Nephron (organoid): ENCODE results near the gene FAM83C.

Experiments
- H3K27ac Mint-ChIP-seq, 3 experiments: 2 replicates each; pipeline ENCODE4 v1.8.0; 2020; ENCODE audit warnings: mixed read lengths in 3 of 3, mild to moderate bottlenecking in 2 of 3, moderate library complexity in 1 of 3
- H3K27me3 Mint-ChIP-seq: 2 replicates; pipeline ENCODE4 v1.8.0; 2021; ENCODE audit warnings: low read depth, mild to moderate bottlenecking, moderate library complexity, mixed read lengths
- H3K36me3 Mint-ChIP-seq: 2 replicates; pipeline ENCODE4 v1.8.0; 2020; ENCODE audit warnings: low read depth, mixed read lengths
- H3K4me1 Mint-ChIP-seq: 2 replicates; pipeline ENCODE4 v1.8.0; 2020; ENCODE audit warnings: mixed read lengths
- H3K4me3 Mint-ChIP-seq, 3 experiments: 2 replicates each; pipeline ENCODE4 v1.8.0; 2020; ENCODE audit warnings: mild to moderate bottlenecking in 3 of 3, mixed read lengths in 3 of 3, moderate library complexity in 2 of 3
- H3K9me3 Mint-ChIP-seq: 2 replicates; pipeline ENCODE4 v1.8.0; 2020; ENCODE audit warnings: mixed read lengths
- CTCF ChIP-seq, 3 experiments: fragments of 200-600 bp; sonication (generic); IDR thresholded peaks; one replicate each; pipeline ENCODE4 v1.5.0; 2021; ENCODE audit warnings: antibody characterized with exemption in 3 of 3; ENCODE audit not compliant: unreplicated experiment in 3 of 3

FAM83C gene

DNA sequence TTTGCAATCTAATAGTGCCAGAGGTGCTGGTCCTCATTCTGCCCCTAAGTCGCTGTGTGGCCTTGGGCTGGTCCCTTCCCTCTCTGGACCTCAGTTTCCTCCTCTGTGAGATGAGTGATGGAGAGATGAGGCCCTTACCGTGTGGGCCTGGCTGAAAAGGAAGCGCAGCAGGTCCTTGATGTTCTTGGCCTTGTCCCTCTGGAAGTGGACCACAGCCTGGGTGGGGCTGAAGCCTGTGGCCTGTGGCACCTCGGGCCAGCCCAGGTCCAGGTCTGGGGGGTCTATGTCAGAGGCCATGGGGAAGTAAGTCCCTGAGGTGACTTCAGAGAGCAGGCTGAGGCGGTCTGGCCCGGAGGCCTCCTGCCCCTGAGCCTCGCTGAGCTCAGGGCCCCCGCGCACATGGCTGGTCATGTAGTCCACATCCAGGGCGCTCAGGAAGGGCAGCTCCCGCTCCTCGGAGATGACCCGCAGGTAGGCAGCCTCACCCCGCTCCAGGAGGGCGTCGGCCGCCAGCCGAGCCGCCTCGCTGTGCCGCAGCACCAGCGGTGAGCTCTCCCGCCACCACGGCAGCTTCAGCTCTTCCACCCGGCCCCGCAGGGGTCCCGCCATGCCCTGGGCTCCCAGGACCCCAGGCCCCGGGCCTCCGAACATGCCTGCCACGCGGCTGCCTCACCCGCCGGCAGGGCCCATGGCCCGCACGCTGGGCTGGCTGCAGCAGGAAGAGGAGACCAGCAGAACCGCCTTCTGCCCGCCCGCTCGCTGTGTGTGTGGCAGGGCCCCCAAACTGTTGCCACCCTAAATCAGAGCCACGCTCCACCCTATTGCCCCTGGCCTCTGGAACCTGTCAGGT is at the start of gene FAM83C:
Gene FAM83C, minus strand, starts transcription at position 772 of the 850 bp plus-strand sequence. Its CDS starts 121 bp downstream, at position 651.
- Mint-ChIP-seq H3K27ac (no peak within 1 kb of the TSS), H3K27me3 (peaks cover 21% of the 10 kb centered on the region), H3K4me3 (no peak within 1 kb of the TSS), H3K36me3 (no peaks in the 10 kb centered on the region), H3K4me1 (no peaks in the 10 kb centered on the region), H3K9me3 (no peaks in the 10 kb centered on the region)
- TF ChIP-seq CTCF (IDR thresholded peaks at IDR 0.05; ENCODE audit: unreplicated experiment in 3 of 3): no peak

- TF ChIP-seq CTCF (IDR thresholded peaks at IDR 0.05; ENCODE audit: unreplicated experiment in 3 of 3): no peak
- H3K27me3 Mint-ChIP-seq: no peaks in the 10 kb centered on the region
- no peak overlapping the region for H3K27ac Mint-ChIP-seq
- peaks cover 8% of the 10 kb centered on the region for H3K4me1 Mint-ChIP-seq
- H3K9me3 Mint-ChIP-seq: no peaks in the 10 kb centered on the region
- no peak overlapping the region for H3K4me3 Mint-ChIP-seq
- peaks cover 35% of the 10 kb centered on the region for H3K36me3 Mint-ChIP-seq
These were observed 49.3 kb upstream of the FAM83C start for GRCh38 chr20:35341366-35342028.

DNA sequence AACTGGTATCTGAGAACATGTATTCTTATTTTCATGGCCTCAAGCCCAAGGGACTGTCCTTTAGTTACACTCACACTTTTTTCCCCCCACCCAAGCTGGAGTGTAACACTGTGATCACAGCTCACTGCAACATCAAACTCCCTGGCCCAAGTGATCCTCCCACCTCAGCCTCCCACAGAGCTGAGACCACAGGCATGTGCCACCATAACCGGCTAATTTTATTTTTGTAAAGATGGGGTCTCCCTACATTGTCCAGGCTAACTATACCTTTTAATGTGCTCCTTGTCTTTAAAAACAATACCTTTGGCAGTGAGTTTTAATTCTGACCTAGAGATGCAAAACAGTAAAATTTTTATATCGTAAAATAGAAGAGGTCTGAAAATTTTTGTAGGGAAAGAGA is 48.2 kb upstream of the FAM83C start:
- no peak for TF ChIP-seq CTCF (IDR thresholded peaks at IDR 0.05; ENCODE audit: unreplicated experiment in 3 of 3)
- peak overlapping the region in 1 of 3 experiments; percentile 53 for H3K27ac Mint-ChIP-seq
- H3K9me3 Mint-ChIP-seq: no peaks in the 10 kb centered on the region
- H3K36me3 Mint-ChIP-seq: peaks cover 25% of the 10 kb centered on the region
- H3K4me3 Mint-ChIP-seq: no peak overlapping the region
- peaks cover 8% of the 10 kb centered on the region for H3K4me1 Mint-ChIP-seq
- H3K27me3 Mint-ChIP-seq: no peaks in the 10 kb centered on the region

GRCh38 chr20:35339636-35340035 is 47.4 kb upstream of the FAM83C start:
- no peak overlapping the region for H3K4me3 Mint-ChIP-seq
- H3K27me3 Mint-ChIP-seq: no peaks in the 10 kb centered on the region
- no peaks in the 10 kb centered on the region for H3K9me3 Mint-ChIP-seq
- H3K4me1 Mint-ChIP-seq: peaks cover 8% of the 10 kb centered on the region
- no peak overlapping the region for H3K27ac Mint-ChIP-seq
- peaks cover 17% of the 10 kb centered on the region for H3K36me3 Mint-ChIP-seq
- no peak for TF ChIP-seq CTCF (IDR thresholded peaks at IDR 0.05; ENCODE audit: unreplicated experiment in 3 of 3)

DNA sequence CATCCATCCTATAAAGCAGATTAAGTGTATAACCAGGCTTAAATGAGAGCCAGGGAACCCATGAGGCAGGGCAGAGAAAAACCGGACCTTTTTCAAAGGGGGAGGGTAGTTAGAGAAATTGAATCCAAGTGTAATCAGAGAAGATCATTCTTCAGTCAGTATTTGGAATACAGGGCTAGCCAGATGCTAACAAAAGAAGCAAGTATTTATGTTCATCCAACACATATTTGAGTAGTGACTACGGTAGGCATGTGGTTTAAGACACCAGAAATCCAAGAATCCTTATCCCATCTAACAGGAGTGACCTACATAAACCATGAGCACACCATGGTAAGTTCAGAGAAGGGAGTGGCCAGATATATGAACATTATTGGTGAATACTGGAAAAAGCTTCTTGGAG is 46.8 kb upstream of the FAM83C start:
- Mint-ChIP-seq H3K27ac (no peak overlapping the region), H3K27me3 (no peaks in the 10 kb centered on the region), H3K36me3 (peaks cover 10% of the 10 kb centered on the region), H3K9me3 (no peaks in the 10 kb centered on the region), H3K4me1 (peaks cover 9% of the 10 kb centered on the region), H3K4me3 (no peak overlapping the region)
- TF ChIP-seq CTCF (IDR thresholded peaks at IDR 0.05; ENCODE audit: unreplicated experiment in 3 of 3): no peak
